ENCODE results near the gene DTHD1. TPM values are rescaled to one million over a fixed set of nuclear protein-coding genes. Genes with fewer than 3 reads are reported as not detected.
A peak's percentile ranks its signal among the peaks of the same experiment; 100 is the strongest.

Gene DTHD1
- total RNA-seq, 2 experiments from 2014 or later = 1.7 to 2.9 TPM

DNA sequence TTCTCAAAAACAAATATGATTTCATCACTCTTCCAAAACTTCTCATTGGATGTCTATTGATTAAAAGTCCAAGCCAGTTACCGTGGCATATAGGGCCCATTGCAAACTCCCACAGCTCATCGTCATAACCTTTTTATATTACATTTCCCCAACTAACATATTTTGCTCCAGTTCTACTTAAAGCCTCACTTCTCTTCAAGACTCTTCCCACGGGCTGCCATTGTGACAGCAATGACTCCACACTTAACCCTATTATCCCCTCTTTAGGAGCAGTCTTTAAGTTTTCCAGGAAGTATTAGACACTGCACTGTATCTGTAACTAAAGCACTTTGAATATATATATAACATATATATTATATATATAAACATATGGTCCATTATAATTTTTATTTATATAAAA, 44.5 kb downstream of the DTHD1 start:
- Mint-ChIP-seq H3K27ac (peak overlapping the region; percentile 81), H3K27me3 (no peaks in the 10 kb centered on the region), H3K4me3 (no peak overlapping the region), H3K36me3 (peaks cover 12% of the 10 kb centered on the region), H3K4me1 (peaks cover 53% of the 10 kb centered on the region), H3K9me3 (ENCODE audit: low read depth) (no peaks in the 10 kb centered on the region)
- CTCF ChIA-PET = interaction anchor here (0.9 to 1.6 kb wide), 8 partner anchors 9 to 131 kb away, joined by 3 to 6 read pairs (median 3); partner anchors contain the start of gene ARAP2
- no peak for ATAC-seq
- no peak for DNase-seq

DNA sequence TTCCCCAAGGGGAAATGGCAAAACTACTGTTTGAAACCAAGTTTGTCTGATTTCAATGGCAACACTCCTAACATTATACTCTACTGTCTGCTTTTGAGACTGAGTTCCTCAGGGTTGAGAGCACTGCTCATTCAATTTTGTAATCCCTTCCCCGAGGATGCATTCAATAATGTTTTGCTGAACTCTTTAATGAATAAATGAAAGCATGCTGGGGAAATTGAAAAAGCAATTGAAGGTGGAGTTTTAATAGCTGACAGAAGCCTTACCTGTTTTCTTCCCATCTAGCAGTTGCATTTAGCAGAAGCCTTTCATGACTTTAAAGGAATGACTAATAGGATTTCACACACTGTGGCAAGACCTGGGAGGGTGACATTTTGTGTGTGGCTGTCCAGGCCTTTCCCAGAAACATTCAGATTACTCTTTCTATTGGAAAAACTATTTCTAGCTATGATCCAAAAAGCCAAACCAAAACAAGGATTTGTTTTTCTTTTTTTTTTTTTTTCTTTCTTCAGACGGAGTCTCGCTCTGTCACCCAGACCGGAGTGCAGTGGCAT, 45.1 kb downstream of the DTHD1 start:
- H3K27me3 Mint-ChIP-seq = no peaks in the 10 kb centered on the region
- no peak for ATAC-seq
- no peak for DNase-seq
- H3K36me3 Mint-ChIP-seq = peaks cover 11% of the 10 kb centered on the region
- no peaks in the 10 kb centered on the region for H3K9me3 Mint-ChIP-seq (ENCODE audit: low read depth)
- no peak overlapping the region for H3K27ac Mint-ChIP-seq
- H3K4me3 Mint-ChIP-seq = no peak overlapping the region
- CTCF ChIA-PET = no interaction called here
- H3K4me1 Mint-ChIP-seq = peaks cover 47% of the 10 kb centered on the region

DNA sequence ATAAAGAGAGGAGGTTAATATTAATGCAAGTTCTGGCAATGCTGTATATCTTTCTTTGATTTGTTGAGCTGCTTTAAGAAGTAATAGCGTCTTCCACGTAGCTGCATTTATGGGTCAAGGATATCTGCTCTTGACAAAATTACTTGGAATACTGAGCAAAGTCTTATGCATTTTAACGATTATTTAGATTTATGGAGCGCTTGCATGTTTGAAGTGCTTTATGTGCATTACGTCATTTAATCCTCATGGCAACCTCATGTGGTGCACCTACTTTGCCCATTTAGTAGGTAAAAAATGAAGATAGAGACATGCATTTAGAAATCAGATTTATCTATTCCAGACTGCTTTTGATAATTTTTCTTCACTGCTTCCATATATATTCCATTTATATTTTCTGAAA, 46.0 kb downstream of the DTHD1 start:
- Mint-ChIP-seq H3K27ac (no peak overlapping the region), H3K27me3 (no peaks in the 10 kb centered on the region), H3K4me3 (no peak overlapping the region), H3K9me3 (ENCODE audit: low read depth) (no peaks in the 10 kb centered on the region), H3K4me1 (peaks cover 45% of the 10 kb centered on the region), H3K36me3 (peaks cover 8% of the 10 kb centered on the region)
- CTCF ChIA-PET = interaction anchor here (0.9 to 1.2 kb wide), 2 partner anchors 12 to 22 kb away, joined by 3 to 4 read pairs; no protein-coding TSS in a partner anchor
- DNase-seq (no peak), ATAC-seq (no peak)

DNA sequence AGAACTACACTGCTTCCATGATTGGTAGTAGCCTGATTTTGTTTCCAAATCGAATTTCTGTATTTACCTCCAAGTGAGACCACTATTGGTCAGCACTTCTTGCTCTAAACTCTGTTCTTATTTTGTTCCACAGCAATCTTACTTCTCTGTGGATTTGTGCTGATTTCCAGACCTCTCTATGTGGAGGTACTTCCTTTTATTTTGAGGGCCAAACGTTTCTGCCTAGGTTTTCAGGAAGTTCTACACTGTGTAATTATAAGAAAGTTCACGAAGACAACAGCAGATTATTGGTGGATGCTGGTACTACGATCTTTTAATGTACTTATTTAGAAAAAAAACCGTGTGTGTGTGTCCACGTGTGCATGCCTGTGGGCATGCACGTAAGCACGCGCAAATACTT, 46.7 kb downstream of the DTHD1 start:
- CTCF ChIA-PET = interaction anchor here (0.7 to 1.2 kb wide), 3 partner anchors 12 to 72 kb away, joined by 3 to 4 read pairs (median 3); no protein-coding TSS in a partner anchor
- H3K4me1 Mint-ChIP-seq = peaks cover 42% of the 10 kb centered on the region
- no peaks in the 10 kb centered on the region for H3K9me3 Mint-ChIP-seq (ENCODE audit: low read depth)
- ATAC-seq = no peak
- no peak overlapping the region for H3K27ac Mint-ChIP-seq
- no peaks in the 10 kb centered on the region for H3K27me3 Mint-ChIP-seq
- H3K4me3 Mint-ChIP-seq = no peak overlapping the region
- peaks cover 8% of the 10 kb centered on the region for H3K36me3 Mint-ChIP-seq
- DNase-seq = no peak

DNA sequence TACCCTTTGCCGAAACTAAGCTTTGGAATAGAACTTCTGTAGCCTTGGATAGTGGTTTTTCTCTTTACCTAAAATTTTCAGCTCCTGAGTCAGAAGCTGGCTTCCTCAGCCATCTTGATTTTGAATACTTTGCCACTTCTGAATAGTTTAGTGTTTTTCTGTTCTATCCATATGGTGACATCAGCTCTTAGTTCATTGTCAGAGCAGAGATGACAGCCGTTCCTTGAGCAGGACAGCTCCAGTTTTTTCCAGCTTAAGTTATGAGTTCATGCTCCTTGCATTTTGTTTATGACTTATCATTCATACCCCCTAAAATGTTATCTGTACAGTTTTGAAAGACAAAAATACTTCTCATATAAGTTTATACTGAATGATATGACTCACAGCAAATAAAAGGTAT, 47.8 kb downstream of the DTHD1 start:
- DNase-seq (no peak), ATAC-seq (no peak)
- Mint-ChIP-seq H3K9me3 (ENCODE audit: low read depth) (no peaks in the 10 kb centered on the region), H3K36me3 (peaks cover 8% of the 10 kb centered on the region), H3K4me3 (no peak overlapping the region), H3K27me3 (no peaks in the 10 kb centered on the region), H3K4me1 (peaks cover 37% of the 10 kb centered on the region), H3K27ac (no peak overlapping the region)
- CTCF ChIA-PET = interaction anchor here (0.8 to 1.0 kb wide), 2 partner anchors 18 to 76 kb away, joined by 3 read pairs; no protein-coding TSS in a partner anchor

DNA sequence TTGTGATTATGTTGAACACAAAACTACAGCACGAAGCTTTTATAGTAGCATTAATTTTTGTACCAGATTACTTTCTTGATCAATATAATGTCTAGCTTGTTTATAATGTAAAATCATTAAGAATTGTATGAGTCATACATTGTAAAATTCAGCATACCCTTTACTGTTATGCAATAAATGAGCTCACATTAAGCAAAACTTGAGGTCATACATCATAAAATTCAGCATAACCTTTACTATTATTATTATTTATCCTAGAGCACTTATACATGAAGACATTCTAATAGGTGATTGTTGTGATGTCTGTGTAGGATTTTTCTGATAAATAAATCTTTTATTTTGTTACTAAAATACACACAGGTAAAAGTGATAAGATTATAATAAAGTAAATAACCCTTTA, 49.4 kb downstream of the DTHD1 start:
- H3K4me3 Mint-ChIP-seq = no peak overlapping the region
- no peaks in the 10 kb centered on the region for H3K9me3 Mint-ChIP-seq (ENCODE audit: low read depth)
- ATAC-seq (no peak), DNase-seq (no peak)
- no peak overlapping the region for H3K27ac Mint-ChIP-seq
- peaks cover 23% of the 10 kb centered on the region for H3K4me1 Mint-ChIP-seq
- CTCF ChIA-PET = interaction anchor here (1.5 to 1.6 kb wide), 2 partner anchors 9 to 143 kb away, joined by 3 read pairs; no protein-coding TSS in a partner anchor
- peaks cover 3% of the 10 kb centered on the region for H3K36me3 Mint-ChIP-seq
- no peaks in the 10 kb centered on the region for H3K27me3 Mint-ChIP-seq

DNA sequence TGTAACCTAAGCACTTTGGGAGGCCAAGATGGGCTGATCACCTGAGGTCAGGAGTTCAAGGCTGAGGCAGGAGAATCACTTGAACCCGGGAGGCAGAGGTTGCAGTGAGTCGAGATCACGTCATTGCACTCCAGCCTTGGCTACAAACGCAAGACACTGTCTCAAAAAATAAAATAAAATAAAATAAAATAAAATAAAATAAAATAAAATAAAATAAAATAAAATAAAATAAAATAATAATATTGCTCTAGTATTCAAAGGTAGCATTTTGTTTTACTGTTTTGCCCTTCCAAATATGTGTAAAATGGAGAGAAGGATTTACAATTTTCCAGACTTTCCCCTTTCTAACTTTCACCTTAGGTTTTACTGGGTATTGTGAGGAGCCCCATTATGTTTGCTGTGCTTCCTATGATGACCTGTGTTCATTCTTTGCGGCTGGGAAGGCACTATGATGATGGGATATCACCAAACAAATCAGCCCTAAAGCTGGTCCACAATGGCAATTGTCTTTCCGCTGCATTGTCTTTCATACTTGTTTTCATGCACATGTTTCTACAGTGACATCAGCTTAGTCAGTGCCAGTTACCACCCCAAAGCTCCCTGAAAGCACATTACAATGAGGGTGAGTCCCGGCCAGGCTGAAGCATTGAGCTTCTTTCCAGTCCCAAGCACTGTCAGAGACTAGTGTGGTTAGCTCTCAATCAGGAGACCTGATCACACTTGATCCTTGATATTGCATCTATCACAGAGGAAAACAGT, 50.8 kb downstream of the DTHD1 start:
- Mint-ChIP-seq H3K27ac (no peak overlapping the region), H3K27me3 (no peaks in the 10 kb centered on the region), H3K9me3 (ENCODE audit: low read depth) (no peaks in the 10 kb centered on the region), H3K4me1 (peaks cover 28% of the 10 kb centered on the region), H3K4me3 (no peak overlapping the region), H3K36me3 (peaks cover 3% of the 10 kb centered on the region)
- DNase-seq (no peak), ATAC-seq (peak; percentile 27)
- CTCF ChIA-PET = interaction anchor here (0.9 to 1.8 kb wide), 4 partner anchors 11 to 144 kb away, joined by 3 to 9 read pairs (median 4); no protein-coding TSS in a partner anchor

DNA sequence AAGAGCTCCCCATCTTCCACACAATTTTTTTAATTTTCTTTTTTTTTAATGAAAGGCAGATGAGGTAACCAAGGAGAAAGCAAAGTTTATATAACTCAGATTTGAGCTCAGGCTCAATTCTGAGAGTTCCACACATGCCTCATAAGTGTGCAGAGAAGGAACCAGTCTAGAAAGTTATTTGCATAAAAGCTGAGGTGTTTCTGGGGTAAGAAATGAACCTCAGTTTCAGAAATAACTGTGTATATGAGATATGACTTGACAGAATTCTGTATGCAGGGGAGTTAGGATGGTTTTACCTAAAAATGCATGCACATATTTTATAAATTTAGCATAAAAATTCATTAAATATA, 51.3 kb downstream of the DTHD1 start:
- peaks cover 30% of the 10 kb centered on the region for H3K4me1 Mint-ChIP-seq
- DNase-seq = no peak
- H3K4me3 Mint-ChIP-seq = no peak overlapping the region
- no peak overlapping the region for H3K27ac Mint-ChIP-seq
- peak; percentile 39 for ATAC-seq
- H3K9me3 Mint-ChIP-seq (ENCODE audit: low read depth) = no peaks in the 10 kb centered on the region
- CTCF ChIA-PET = interaction anchor here (0.9 to 1.8 kb wide), 3 partner anchors 10 to 67 kb away, joined by 4 to 9 read pairs (median 4); no protein-coding TSS in a partner anchor
- H3K36me3 Mint-ChIP-seq = peaks cover 3% of the 10 kb centered on the region
- H3K27me3 Mint-ChIP-seq = no peaks in the 10 kb centered on the region

DNA sequence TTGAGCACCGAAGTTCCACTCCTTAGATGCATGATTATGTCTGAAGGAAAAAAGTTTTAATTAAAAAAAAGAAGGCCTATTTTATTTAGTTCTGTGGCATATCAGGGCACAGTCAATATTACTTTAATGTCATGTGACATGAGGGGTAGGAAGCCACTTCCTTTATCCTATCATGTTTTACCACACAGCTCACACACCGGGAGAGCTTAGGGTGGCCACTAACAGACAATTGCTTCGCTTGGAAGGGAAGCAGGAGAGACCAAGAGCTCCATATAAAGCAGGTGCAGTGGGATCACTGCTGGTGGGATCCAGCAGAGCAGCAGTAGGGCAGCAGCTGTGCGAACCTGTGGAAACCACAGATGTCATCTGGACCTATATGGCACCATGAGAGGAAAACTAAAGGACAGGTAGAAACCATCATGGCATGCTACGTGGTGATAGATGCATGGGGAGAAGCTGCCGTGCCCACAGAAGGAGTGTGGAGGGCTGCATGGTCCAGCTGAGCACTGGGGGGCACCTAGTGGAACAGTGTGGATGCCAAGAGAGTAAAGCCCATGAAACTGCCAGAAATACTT, 52.0 kb downstream of the DTHD1 start:
- ATAC-seq (no peak), DNase-seq (no peak)
- Mint-ChIP-seq H3K9me3 (ENCODE audit: low read depth) (no peaks in the 10 kb centered on the region), H3K4me3 (no peak overlapping the region), H3K36me3 (peaks cover 1% of the 10 kb centered on the region), H3K27ac (no peak overlapping the region), H3K27me3 (no peaks in the 10 kb centered on the region), H3K4me1 (peaks cover 34% of the 10 kb centered on the region)
- CTCF ChIA-PET = interaction anchor here (0.9 to 1.8 kb wide), 6 partner anchors 8 to 66 kb away, joined by 3 to 9 read pairs (median 5); no protein-coding TSS in a partner anchor

DNA sequence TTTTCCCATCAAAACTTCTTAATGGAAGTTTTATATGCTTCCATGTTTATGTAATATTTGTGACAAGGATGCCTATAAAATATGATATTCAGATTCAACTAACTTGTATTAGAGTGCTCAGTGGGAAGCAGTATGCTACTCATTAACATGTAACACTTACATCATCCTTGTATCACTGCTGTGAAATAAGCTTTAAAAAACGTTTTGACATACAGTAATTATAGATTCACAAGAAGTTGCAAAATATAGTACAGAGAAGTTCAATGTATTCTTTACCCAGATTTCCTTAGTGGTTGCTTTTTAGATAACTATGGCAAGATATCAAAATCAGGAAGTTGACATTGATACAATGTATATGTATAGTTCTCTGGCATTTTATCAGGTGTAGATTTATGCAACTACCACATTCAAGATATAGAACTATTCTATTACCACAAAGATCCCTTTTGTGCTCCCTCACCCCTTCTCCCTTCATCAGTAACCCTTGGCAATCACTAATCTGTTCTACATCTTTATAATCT, 56.3 kb downstream of the DTHD1 start:
- CTCF ChIA-PET = no interaction called here
- H3K27ac Mint-ChIP-seq = no peak overlapping the region
- H3K36me3 Mint-ChIP-seq = no peaks in the 10 kb centered on the region
- DNase-seq (no peak), ATAC-seq (no peak)
- H3K9me3 Mint-ChIP-seq (ENCODE audit: low read depth) = no peaks in the 10 kb centered on the region
- peaks cover 25% of the 10 kb centered on the region for H3K4me1 Mint-ChIP-seq
- no peaks in the 10 kb centered on the region for H3K27me3 Mint-ChIP-seq
- no peak overlapping the region for H3K4me3 Mint-ChIP-seq

DNA sequence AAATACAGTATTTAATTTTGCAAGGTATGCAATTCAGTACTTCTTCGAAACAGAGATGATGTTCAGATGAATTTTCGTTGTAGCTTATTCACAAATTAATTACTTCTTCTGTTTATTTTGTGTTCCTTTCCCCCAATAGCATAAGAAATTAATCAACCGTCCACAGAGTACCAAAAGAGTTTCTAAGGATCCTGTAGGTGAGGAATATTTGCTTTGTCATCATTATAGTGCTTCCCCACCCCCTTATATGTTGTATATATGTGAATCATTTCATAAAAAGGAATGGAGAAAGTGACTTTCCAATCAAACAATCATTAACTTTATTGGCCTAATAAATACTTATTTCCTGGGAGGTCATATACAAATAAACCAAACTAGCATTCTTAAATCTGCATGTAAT, 57.6 kb downstream of the DTHD1 start:
- H3K4me1 Mint-ChIP-seq = peaks cover 18% of the 10 kb centered on the region
- no peak for ATAC-seq
- no peak for DNase-seq
- CTCF ChIA-PET = interaction anchor here (0.7 to 1.3 kb wide), 3 partner anchors 8 to 11 kb away, joined by 3 to 8 read pairs (median 4); no protein-coding TSS in a partner anchor
- no peaks in the 10 kb centered on the region for H3K27me3 Mint-ChIP-seq
- H3K36me3 Mint-ChIP-seq = no peaks in the 10 kb centered on the region
- H3K9me3 Mint-ChIP-seq (ENCODE audit: low read depth) = no peaks in the 10 kb centered on the region
- H3K27ac Mint-ChIP-seq = no peak overlapping the region
- no peak overlapping the region for H3K4me3 Mint-ChIP-seq

DNA sequence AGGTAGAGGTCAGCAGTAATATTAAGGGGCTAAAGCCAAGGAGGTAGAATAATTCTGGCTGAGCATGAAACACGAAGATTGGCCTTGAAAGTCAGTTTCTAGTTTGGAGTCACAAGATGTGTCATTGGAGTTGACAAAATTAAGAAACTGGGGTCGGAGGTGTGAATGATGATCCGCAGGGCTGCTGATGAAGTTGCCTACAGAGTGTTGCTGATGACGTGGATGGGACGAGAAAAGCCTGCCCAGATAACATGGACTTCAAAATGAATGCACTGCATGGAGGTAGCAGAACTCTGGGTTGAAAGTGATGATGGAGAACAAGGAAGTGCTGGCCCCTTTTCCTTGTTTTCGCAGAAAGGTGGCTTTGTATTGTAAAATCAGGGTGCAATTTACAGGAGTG, 60.5 kb downstream of the DTHD1 start:
- CTCF ChIA-PET = no interaction called here

DNA sequence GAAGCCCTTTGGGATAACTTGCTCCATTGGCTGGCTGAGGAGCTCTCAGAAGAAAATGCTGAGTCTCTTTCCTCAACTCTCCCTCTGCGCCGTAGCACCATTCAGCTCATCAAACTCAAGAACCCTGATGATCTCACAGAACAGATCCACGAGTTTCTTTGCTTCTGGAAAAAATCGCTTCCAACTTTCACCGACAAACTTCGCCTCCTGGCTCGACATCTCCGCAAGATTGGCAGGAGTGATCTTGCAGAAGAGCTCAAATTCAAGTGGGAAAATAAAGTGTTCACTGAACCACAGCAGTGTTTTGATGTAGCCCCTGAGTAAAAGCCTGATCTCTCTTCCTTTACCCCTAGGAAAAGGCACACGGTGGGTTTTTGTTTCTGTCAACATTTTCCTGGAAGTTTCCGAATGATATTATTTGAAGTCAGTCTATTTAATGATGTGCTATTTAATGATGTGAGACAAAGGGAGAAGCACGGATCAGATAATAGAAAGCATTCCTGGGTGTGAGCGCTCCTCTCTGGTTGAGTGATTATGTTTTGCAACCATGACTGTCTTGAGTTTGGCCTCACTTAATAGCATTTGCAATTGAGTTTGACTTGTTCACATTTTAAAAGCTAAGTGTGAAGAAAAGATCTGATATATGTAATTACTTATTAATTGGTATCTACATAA, 62.2 kb downstream of the DTHD1 start:
- Mint-ChIP-seq H3K27me3 (no peaks in the 10 kb centered on the region), H3K4me1 (peaks cover 6% of the 10 kb centered on the region), H3K9me3 (ENCODE audit: low read depth) (no peaks in the 10 kb centered on the region), H3K27ac (no peak overlapping the region), H3K4me3 (no peak overlapping the region), H3K36me3 (no peaks in the 10 kb centered on the region)
- CTCF ChIA-PET = interaction anchor here (1.1 to 3.1 kb wide), 2 partner anchors 11 to 56 kb away, joined by 4 to 13 read pairs; no protein-coding TSS in a partner anchor
- DNase-seq (no peak), ATAC-seq (no peak)

More for the DNA sequence above, 60.5 kb downstream of the DTHD1 start:
- Mint-ChIP-seq H3K4me1 (peaks cover 9% of the 10 kb centered on the region), H3K36me3 (no peaks in the 10 kb centered on the region), H3K9me3 (ENCODE audit: low read depth) (no peaks in the 10 kb centered on the region), H3K27ac (no peak overlapping the region), H3K27me3 (no peaks in the 10 kb centered on the region), H3K4me3 (no peak overlapping the region)
- DNase-seq = no peak
- no peak for ATAC-seq

All from activated CD8-positive, alpha-beta memory T cell treated with anti-CD3 and anti-CD28 coated beads, Interleukin-2, amount 10 ng/mL, durations not matched to agents 7 days and 5 days (primary cell).